WTC11 (cell line): ENCODE measurements around the gene KRT12.

Experiments
- CTCF ChIP-seq: fragments of 200-600 bp; IDR thresholded peaks from 2 replicates; pipeline ENCODE4 v1.8.0; 2022; ENCODE audit warnings: antibody characterized with exemption
- MXD4 ChIP-seq: fragments of 250-450 bp; sonication (Bioruptor Pico); IDR thresholded peaks from 2 replicates; pipeline ENCODE4 v1.8.0; 2021; ENCODE audit warnings: mild to moderate bottlenecking, moderate library complexity, borderline replicate concordance
- MYBL2 ChIP-seq: sonication (generic); formaldehyde crosslinking; IDR thresholded peaks from 2 replicates; pipeline ENCODE4 v1.8.1; 2023; ENCODE audit warnings: mild to moderate bottlenecking, moderate library complexity, missing genetic modification reagents
- SP1 ChIP-seq: sonication (generic); formaldehyde crosslinking; conservative IDR thresholded peaks from 2 replicates; pipeline ENCODE4 v1.8.1; 2022; ENCODE audit warnings: missing genetic modification reagents
- TF ChIP-seq, protein P1 (sequence below): sonication (generic); formaldehyde crosslinking; IDR thresholded peaks from 2 replicates; pipeline ENCODE4 v1.8.1; 2023; ENCODE audit warnings: mild to moderate bottlenecking, missing genetic modification reagents, borderline replicate concordance
- TF ChIP-seq, protein P2 (sequence below): sonication (generic); formaldehyde crosslinking; IDR thresholded peaks from 2 replicates; pipeline ENCODE4 v1.8.0; 2022; ENCODE audit warnings: mild to moderate bottlenecking, missing genetic modification reagents

DNA sequence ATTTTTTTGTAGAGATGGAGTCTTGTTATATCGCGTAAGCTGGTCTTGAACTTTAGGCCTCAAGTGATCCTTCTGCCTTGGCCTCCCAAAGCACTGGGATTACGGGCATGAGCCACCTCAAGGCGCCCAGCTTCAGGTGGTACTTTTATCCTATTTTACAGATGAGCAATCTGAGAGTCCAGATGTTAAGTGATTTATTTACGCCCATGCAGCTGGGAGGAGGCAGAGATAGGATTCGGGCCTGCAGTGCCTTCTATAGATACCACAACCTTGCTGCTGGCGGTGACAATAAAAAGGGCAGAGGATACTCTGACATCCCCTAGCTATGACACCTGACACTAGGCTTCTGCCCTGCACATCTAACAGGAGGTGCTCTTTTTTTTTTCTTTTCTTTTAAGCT lies 4.3 kb upstream of the KRT12 start:
- TF ChIP-seq SP1 (CRISPR knock-in tag) (no peak), CTCF (no peak), MXD4 (no peak), MYBL2 (no peak)
- TF ChIP-seq, protein P1, sequence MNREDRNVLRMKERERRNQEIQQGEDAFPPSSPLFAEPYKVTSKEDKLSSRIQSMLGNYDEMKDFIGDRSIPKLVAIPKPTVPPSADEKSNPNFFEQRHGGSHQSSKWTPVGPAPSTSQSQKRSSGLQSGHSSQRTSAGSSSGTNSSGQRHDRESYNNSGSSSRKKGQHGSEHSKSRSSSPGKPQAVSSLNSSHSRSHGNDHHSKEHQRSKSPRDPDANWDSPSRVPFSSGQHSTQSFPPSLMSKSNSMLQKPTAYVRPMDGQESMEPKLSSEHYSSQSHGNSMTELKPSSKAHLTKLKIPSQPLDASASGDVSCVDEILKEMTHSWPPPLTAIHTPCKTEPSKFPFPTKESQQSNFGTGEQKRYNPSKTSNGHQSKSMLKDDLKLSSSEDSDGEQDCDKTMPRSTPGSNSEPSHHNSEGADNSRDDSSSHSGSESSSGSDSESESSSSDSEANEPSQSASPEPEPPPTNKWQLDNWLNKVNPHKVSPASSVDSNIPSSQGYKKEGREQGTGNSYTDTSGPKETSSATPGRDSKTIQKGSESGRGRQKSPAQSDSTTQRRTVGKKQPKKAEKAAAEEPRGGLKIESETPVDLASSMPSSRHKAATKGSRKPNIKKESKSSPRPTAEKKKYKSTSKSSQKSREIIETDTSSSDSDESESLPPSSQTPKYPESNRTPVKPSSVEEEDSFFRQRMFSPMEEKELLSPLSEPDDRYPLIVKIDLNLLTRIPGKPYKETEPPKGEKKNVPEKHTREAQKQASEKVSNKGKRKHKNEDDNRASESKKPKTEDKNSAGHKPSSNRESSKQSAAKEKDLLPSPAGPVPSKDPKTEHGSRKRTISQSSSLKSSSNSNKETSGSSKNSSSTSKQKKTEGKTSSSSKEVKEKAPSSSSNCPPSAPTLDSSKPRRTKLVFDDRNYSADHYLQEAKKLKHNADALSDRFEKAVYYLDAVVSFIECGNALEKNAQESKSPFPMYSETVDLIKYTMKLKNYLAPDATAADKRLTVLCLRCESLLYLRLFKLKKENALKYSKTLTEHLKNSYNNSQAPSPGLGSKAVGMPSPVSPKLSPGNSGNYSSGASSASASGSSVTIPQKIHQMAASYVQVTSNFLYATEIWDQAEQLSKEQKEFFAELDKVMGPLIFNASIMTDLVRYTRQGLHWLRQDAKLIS (CRISPR knock-in tag) = no peak
- TF ChIP-seq, protein P2, sequence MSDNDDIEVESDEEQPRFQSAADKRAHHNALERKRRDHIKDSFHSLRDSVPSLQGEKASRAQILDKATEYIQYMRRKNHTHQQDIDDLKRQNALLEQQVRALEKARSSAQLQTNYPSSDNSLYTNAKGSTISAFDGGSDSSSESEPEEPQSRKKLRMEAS (CRISPR knock-in tag) = no peak
